ENCODE results near the gene LRIF1. TPM values are rescaled to one million over a fixed set of nuclear protein-coding genes. Genes with fewer than 3 reads are reported as not detected.

Gene LRIF1
- total and polyA plus RNA-seq, 2 donors from 2014 or later = 5.2 to 12.3 TPM

DNA sequence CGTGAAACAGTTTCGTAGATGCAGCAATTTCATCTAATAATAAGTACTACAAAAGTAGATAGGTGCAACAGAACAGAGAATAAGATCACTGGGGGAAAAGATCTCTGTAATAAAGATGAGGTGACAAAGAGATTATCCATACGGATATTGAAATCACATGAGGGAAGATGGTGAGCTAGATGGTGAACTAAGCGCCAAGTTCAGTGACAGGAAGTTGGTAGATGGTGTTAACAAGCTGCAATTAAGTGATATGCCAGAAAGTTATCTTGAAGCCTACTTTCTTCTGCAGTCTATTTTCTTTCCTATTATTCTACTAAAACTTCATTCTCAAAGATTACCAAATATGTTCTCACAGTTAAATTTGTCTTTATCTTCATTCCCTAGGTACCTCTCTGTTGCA lies 7.1 kb downstream of the LRIF1 start:
- no peak for DNase-seq
- peaks cover 0 to 7% (median 0%) of the 10 kb centered on the region in 3 donors for H3K36me3 ChIP-seq (ENCODE audit: control insufficient read depth in 2 of 3, insufficient read depth in 3 of 3, low read length in 3 of 3)
- no peak overlapping the region for H3K4me3 ChIP-seq (ENCODE audit: low read length in 3 of 3)
- no peak overlapping the region for H3K27ac ChIP-seq (ENCODE audit: low read depth in 2 of 2, low read length in 2 of 2)
- FAIRE-seq = no peak
- TF ChIP-seq, protein P1, sequence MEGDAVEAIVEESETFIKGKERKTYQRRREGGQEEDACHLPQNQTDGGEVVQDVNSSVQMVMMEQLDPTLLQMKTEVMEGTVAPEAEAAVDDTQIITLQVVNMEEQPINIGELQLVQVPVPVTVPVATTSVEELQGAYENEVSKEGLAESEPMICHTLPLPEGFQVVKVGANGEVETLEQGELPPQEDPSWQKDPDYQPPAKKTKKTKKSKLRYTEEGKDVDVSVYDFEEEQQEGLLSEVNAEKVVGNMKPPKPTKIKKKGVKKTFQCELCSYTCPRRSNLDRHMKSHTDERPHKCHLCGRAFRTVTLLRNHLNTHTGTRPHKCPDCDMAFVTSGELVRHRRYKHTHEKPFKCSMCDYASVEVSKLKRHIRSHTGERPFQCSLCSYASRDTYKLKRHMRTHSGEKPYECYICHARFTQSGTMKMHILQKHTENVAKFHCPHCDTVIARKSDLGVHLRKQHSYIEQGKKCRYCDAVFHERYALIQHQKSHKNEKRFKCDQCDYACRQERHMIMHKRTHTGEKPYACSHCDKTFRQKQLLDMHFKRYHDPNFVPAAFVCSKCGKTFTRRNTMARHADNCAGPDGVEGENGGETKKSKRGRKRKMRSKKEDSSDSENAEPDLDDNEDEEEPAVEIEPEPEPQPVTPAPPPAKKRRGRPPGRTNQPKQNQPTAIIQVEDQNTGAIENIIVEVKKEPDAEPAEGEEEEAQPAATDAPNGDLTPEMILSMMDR (IDR thresholded peaks at IDR 0.05; ENCODE audit: borderline replicate concordance, extremely low read depth, insufficient read depth) = no peak
- peaks cover 0 to 19% (median 0%) of the 10 kb centered on the region in 3 donors for H3K9me3 ChIP-seq (ENCODE audit: control insufficient read depth in 2 of 3, insufficient read depth in 1 of 3, low read length in 3 of 3)
- no peaks in the 10 kb centered on the region for H3K4me1 ChIP-seq (ENCODE audit: control insufficient read depth in 2 of 3, insufficient read depth in 2 of 3, low read depth in 1 of 3, low read length in 3 of 3)
- no peak overlapping the region for H3K9ac ChIP-seq (ENCODE audit: low read length in 3 of 3)
- H3K27me3 ChIP-seq (ENCODE audit: control insufficient read depth, insufficient read depth, low read length) = no peaks in the 10 kb centered on the region
- intact Hi-C loops (cut with DNase I) = no loop called here

DNA sequence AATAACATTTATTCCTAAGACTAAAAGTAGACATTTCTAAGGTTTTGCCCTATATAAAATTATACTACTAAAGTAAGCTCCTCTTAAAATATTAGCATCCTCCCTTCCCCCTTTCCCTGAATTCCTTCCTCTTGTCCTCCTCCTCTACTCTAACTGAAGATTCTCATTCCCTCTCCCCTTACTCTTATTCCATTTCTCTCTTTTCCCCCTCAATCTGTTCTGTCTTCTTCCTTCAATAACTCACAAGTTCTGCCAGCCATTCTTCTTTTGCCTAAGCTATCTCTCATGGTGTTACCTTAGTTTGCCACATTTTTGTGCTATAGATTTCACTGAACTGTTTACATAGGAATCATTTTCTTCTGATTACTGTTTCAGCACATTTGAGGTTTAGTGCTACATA lies 10.7 kb downstream of the LRIF1 start:
- FAIRE-seq = no peak
- no peak overlapping the region for H3K4me3 ChIP-seq (ENCODE audit: low read length in 3 of 3)
- no peak overlapping the region for H3K9ac ChIP-seq (ENCODE audit: low read length in 3 of 3)
- TF ChIP-seq, protein P1 (IDR thresholded peaks at IDR 0.05; ENCODE audit: borderline replicate concordance, extremely low read depth, insufficient read depth) = no peak
- H3K36me3 ChIP-seq (ENCODE audit: control insufficient read depth in 2 of 3, insufficient read depth in 3 of 3, low read length in 3 of 3) = peaks cover 2 to 12% (median 2%) of the 10 kb centered on the region in 3 donors
- no peaks in the 10 kb centered on the region for H3K27me3 ChIP-seq (ENCODE audit: control insufficient read depth, insufficient read depth, low read length)
- H3K4me1 ChIP-seq (ENCODE audit: control insufficient read depth in 2 of 3, insufficient read depth in 2 of 3, low read depth in 1 of 3, low read length in 3 of 3) = no peaks in the 10 kb centered on the region
- no peak for DNase-seq
- peaks cover 0 to 13% (median 0%) of the 10 kb centered on the region in 3 donors for H3K9me3 ChIP-seq (ENCODE audit: control insufficient read depth in 2 of 3, insufficient read depth in 1 of 3, low read length in 3 of 3)
- intact Hi-C loops (cut with DNase I) = no loop called here
- no peak overlapping the region for H3K27ac ChIP-seq (ENCODE audit: low read depth in 2 of 2, low read length in 2 of 2)

DNA sequence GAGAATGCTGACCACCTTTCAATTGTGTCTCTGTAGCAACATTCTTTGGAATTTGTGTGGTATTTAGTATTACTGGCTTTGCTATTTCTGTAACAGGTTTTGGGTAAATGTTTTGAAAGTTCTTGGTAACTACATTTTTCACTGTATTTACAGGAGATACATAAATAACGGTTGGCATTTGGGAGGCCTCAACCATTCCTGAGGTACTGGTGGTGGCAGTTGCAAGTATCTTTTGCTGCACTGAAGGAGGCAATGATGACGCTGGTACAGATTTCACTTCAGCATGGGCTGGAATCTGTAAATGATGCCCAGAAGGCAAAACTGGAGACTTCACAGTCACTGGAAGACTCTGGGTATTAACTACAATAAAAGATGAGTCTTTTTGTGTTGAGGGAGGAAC lies 11.7 kb downstream of the LRIF1 start:
- H3K4me3 ChIP-seq (ENCODE audit: low read length in 3 of 3) = no peak overlapping the region
- TF ChIP-seq, protein P1 (IDR thresholded peaks at IDR 0.05; ENCODE audit: borderline replicate concordance, extremely low read depth, insufficient read depth) = no peak
- H3K27ac ChIP-seq (ENCODE audit: low read depth in 2 of 2, low read length in 2 of 2) = no peak overlapping the region
- peaks cover 0 to 13% (median 0%) of the 10 kb centered on the region in 3 donors for H3K9me3 ChIP-seq (ENCODE audit: control insufficient read depth in 2 of 3, insufficient read depth in 1 of 3, low read length in 3 of 3)
- H3K9ac ChIP-seq (ENCODE audit: low read length in 3 of 3) = no peak overlapping the region
- no peaks in the 10 kb centered on the region for H3K27me3 ChIP-seq (ENCODE audit: control insufficient read depth, insufficient read depth, low read length)
- intact Hi-C loops (cut with DNase I) = no loop called here
- FAIRE-seq (no peak), DNase-seq (no peak)
- no peaks in the 10 kb centered on the region for H3K4me1 ChIP-seq (ENCODE audit: control insufficient read depth in 2 of 3, insufficient read depth in 2 of 3, low read depth in 1 of 3, low read length in 3 of 3)
- peaks cover 2 to 12% (median 3%) of the 10 kb centered on the region in 3 donors for H3K36me3 ChIP-seq (ENCODE audit: control insufficient read depth in 2 of 3, insufficient read depth in 3 of 3, low read length in 3 of 3)

DNA sequence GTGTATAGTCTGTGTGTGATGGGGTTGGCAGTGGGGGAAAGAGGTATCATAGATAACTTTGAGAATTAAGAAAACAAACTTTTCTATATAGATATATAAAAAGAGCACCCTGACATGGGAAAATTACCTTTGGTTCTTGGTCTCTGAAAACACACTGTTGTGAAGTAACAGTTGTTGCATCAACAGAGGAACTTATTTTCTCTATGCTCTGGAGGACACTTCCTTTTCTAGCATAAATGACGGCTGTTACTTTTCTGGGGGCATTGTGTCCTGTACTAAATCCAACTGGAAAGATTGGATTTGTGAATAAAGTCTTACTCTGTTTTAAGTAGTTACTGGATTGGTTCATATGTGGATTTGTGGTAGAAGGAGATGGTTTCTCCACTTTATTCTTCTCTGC lies 12.6 kb downstream of the LRIF1 start:
- TF ChIP-seq, protein P1 (IDR thresholded peaks at IDR 0.05; ENCODE audit: borderline replicate concordance, extremely low read depth, insufficient read depth) = no peak
- FAIRE-seq (no peak), DNase-seq (no peak)
- no peak overlapping the region for H3K4me3 ChIP-seq (ENCODE audit: low read length in 3 of 3)
- H3K9ac ChIP-seq (ENCODE audit: low read length in 3 of 3) = no peak overlapping the region
- no peak overlapping the region for H3K27ac ChIP-seq (ENCODE audit: low read depth in 2 of 2, low read length in 2 of 2)
- intact Hi-C loops (cut with DNase I) = no loop called here
- peaks cover 0 to 13% (median 0%) of the 10 kb centered on the region in 3 donors for H3K9me3 ChIP-seq (ENCODE audit: control insufficient read depth in 2 of 3, insufficient read depth in 1 of 3, low read length in 3 of 3)
- no peaks in the 10 kb centered on the region for H3K4me1 ChIP-seq (ENCODE audit: control insufficient read depth in 2 of 3, insufficient read depth in 2 of 3, low read depth in 1 of 3, low read length in 3 of 3)
- no peaks in the 10 kb centered on the region for H3K27me3 ChIP-seq (ENCODE audit: control insufficient read depth, insufficient read depth, low read length)
- H3K36me3 ChIP-seq (ENCODE audit: control insufficient read depth in 2 of 3, insufficient read depth in 3 of 3, low read length in 3 of 3) = peaks cover 2 to 12% (median 3%) of the 10 kb centered on the region in 3 donors

Data from kidney (tissue), 14 donors.